CD4-positive, alpha-beta T cell treated with Interleukin-15 for 4 hours (primary cell): ENCODE data around the gene PHOSPHO1.
A peak's percentile ranks its signal among the peaks of the same experiment; 100 is the strongest.
"Not testable (repeated sequence)": the region's sequence is repeated elsewhere in the genome, so short reads cannot be mapped to it uniquely, and the experiment has no call there.

Experiments used
- DNase-seq: peaks from one replicate; pipeline ENCODE4 v3.0.0-alpha.2; 2020; ENCODE audit warnings: low spot score

Gene PHOSPHO1

DNA sequence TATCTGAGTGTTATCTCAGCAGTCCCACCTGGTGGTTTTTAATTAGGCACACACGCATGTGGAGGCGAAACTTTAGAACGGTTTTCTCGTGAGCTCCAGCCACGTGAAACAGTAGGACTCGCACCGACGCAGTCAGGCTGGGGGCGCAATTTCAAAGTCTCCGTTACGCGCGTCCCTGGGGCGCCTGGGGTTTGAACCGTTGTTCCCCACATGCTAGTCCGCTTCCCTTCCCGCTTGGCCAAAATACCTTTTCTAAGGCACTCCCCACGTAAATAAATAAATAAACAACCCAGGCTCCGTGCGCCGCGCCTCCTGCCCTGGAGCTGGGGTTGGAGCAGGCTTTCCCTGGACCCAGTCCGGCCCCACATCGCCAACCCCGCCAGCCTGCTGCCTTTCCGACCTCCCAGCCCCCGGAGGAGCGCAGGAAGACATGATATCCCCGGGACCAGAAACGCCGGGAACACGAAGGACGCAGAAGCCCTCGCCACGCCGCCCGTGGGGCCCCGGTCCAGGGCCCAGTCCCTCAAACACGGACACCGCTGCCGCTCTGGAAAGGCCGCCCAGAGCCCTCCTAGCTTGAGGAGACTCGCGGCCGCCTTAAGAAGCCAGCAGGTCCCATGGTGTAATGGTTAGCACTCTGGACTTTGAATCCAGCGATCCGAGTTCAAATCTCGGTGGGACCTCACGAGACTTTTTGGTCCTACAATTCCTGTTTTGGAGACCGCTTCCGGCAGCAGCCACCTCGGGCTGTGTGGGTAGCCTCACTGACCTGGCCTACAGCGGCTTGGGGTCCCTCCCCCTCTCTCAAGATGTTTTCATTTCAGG lies 38.5 kb downstream of the PHOSPHO1 start:
- peak; percentile 92 for DNase-seq

DNA sequence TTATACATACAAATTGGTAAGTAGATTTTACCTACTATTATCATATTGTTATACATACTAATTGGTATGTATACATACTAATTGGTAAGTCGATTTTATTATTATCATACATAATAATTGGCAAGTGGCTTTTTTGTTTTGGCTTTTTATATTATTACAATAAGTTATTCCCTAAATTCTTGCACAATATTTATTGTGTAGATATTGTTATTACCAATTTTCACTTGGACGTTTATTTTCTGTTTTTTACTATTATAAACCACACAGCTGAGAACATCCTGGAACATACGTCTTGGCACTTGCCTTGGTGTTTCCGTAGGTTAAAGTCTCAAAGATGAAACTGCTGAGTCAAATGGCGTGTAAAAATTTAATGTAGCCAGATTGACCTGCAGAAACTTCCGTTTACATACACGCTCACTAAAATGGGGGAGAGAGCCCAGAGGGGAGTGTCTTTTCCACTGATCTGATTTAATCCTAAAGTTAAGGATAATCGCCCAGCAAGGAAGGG lies 39.1 kb downstream of the PHOSPHO1 start:
- DNase-seq: no peak

DNA sequence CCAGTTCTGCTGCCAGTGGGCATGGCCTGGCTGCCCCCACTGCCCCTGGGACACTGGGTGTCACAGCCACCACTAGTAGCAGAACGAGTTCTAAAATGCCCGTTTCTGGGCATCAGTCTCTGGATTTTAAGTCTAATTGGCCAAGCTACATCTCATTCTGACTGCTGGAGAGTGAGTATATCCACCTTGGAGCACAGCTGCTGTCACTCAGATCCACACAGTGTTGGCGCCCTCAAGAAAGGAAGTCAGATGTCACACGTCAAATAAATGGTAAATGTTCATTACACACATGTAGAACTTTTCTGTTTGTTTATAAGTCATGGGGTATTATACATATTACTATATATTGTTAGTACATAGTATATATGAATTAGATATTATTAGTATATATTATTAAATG lies 39.7 kb downstream of the PHOSPHO1 start:
- no peak for DNase-seq

DNA sequence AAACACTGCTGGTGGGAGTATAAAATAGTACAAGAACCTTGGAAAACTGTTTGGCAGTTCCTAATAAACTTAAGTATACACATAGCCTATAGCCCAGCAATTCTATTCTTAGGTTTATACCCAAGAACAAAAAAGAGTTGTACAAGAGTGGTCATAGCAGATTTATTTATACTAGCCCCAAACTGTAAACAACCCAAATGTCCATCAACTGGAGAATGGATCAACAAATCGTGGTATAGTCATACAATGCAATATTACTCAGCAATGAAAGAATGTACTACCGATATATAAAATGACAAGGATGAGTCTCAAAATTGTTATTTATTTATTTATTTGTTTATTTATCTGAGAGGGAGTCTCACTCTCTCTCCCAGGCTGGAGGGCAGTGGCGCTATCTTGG lies 43.3 kb downstream of the PHOSPHO1 start:
- DNase-seq: no peak

DNA sequence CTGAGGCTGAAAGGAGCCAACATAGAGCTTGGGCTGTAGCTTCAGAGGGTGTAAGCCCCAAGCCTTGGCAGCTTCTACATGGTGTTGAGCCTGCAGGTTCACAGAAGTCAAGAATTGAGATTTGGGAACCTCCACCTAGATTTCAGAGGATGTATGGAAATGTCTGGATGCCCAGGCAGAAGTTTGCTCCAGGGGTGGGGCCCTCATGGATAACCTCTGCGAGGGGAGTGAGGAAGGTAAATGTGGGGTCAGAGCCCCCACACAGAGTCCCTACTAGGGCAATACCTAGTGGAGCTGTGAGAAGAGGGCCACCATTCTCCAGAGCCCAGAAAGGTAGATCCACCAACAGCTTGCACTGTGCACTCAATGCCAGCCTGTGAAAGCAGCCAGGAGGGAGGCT lies 45.2 kb downstream of the PHOSPHO1 start:
- not testable (repeated sequence) for DNase-seq

DNA sequence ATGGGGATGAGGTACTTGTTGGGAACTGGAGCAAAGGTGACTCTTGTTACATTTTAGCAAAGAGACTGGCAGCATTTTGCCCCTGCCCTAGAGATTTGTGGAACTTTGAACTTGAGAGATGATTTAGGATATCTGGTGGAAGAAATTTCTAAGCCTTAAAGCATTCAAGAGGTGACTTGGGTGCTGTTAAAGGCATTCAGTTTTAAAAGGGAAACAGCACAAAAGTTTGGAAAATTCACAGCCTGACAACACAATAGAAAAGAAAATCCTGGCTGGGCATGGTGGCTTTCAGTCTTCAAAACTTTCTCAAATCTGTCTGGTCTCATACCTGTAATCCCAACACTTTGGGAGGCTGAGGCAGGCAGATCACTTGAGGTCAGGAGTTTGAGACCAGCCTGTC lies 46.1 kb downstream of the PHOSPHO1 start:
- not testable (repeated sequence) for DNase-seq

DNA sequence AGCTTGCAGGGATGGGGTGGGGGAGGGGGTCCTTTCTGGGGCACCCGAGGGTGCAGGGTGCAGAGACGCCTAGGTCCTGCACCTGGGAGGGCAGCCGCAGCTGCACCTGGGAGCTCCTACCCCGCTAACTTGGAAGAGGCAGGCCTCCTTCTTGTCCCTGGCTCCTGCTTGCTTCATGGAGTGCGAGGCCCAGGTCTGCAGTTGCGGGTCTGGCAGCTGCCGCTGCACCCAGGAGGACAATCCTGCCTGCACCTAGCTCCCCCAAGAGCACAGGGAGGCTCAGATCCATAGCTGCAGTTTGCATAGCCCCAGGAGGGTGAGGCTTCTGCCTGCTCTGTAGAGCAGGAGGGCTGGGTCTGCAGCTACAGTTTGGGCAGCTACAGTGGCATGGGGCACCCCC lies 46.8 kb downstream of the PHOSPHO1 start:
- DNase-seq: no peak

DNA sequence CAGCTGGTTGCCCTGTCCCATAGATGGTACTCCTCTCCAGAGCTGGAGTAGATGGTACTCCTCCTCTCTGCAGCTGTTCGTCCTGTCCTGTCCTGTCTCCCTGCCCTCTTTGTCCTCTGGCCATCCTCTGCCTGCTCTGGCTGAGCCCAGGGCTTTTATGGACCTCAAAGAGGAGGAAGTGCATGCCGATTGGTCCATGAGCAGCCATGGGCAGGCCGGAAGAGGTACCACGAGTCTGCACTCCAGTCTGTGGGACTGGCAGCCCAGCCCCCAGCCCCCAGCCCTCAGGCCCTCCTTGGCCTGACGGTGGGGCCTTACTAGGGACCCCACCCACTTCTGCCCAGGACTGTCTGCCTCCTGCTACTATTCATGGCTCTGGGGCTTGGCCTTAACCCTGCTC lies 47.2 kb downstream of the PHOSPHO1 start:
- no peak for DNase-seq

DNA sequence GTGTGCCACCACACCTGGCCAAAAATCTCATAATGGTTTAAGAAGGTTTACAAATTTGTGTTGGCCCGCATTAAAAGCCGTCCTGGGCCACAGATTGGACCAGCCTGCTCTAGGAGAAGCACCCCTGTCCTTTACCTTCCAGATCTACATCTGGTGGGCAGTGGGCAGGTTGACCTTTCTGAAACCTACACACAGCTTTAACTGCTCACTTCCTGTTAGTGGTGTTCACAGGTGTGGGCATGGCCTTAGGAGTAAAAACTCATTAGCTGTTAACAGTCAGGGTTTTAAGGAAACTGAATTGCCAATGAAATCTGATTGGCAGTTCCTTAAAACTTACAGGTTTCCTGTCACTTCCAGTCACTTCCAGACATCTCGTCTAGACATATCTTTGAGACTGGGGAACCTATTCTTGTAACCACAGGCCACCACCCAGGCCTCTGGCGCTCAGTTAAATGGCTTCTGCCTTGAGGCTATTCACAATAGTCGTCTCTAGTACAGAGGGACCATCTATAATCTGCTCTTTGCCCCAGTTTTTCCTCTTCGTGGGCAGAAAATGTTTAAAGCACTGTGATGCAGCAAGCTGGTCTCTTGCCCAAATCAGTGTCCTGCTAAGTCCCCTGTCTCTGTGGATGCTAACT lies 49.5 kb downstream of the PHOSPHO1 start:
- no peak for DNase-seq

DNA sequence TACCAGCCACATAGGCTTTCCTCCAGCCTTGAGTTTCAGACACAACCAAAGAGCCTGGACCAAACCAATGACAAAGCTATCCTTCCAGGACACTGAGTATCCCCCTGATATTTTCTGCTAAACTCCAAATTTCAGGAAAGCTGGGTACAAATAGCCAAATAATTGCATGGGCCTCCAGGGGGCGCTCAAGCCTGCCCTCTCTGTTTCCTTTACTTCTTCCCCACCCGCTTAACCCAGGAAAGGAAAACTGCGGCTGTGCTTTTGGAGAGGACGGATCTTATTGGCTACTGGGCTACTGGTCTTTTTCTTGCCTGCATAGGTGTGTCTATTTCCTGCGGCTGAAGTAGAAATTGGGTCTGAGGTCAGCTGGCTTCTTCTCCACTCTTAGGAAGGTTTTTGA lies 50.3 kb downstream of the PHOSPHO1 start:
- DNase-seq: peak; percentile 60

DNA sequence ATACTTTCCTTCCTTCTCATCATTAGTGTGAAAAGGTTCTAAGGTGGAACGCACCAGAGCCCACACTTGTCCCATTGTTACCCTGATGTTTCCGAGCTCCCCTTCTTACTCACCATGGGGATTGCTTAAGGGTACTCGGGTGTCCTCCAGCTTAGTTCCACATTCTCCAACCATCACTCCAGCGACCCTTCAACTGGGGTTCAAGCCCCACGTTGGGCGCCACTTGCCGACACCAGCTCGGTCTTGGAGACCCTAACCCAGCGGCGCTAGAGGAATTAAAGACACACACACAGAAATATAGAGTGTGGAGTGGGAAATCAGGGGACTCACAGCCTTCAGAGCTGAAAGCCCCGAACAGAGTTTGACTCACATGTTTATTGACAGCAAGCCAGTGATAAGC lies 54.6 kb downstream of the PHOSPHO1 start:
- not testable (repeated sequence) for DNase-seq
